B cell (primary cell): ENCODE measurements around the gene CAMK2N1. TPM values are rescaled to one million over a fixed set of nuclear protein-coding genes. Genes with fewer than 3 reads are reported as not detected.

ENCODE experiments used
- ATAC-seq: fragments of 200-7000 bp; cut with Tn5 transposase; one replicate; pipeline ENCODE4 v1.10.0; 2021; ENCODE audit warnings: low read depth, mild to moderate bottlenecking, moderate number of reproducible peaks, moderate library complexity
- CTCF ChIA-PET: fragments of 350-600 bp; sonication (Branson Sonifier 250); formaldehyde crosslinking; loops from one replicate; lab custom pipeline; 2021; ENCODE audit warnings: antibody characterized with exemption, inconsistent platforms; lab: Charles Lee
- POLR2A ChIA-PET: fragments of 350-600 bp; sonication (Branson Sonifier 250); formaldehyde crosslinking; loops from one replicate; lab custom pipeline; 2021; ENCODE audit warnings: antibody characterized with exemption; lab: Charles Lee
- DNase-seq: peaks from one replicate; pipeline ENCODE4 v3.0.0; 2013
- H2AFZ ChIP-seq: 2 replicates; pipeline ENCODE4 v1.6.1; 2012; ENCODE audit warnings: mild to moderate bottlenecking, low read depth, low read length; ENCODE audit not compliant: insufficient read depth, poor library complexity, severe bottlenecking
- H3K27ac ChIP-seq, 2 donors: 1 replicate in 1 of 2; 2 replicates in 1 of 2; pipeline ENCODE4 v1.5.1; 2012 to 2013; ENCODE audit warnings: low read length in 2 of 2, mild to moderate bottlenecking in 2 of 2, moderate library complexity in 1 of 2
- H3K27me3 ChIP-seq, 4 experiments: fragments of 200-600 bp in 1 of 4; sonication (generic) in 1 of 4; replicated peaks in 1 of 4; 1 replicate in 2 of 4; 2 replicates in 2 of 4; pipeline versions ENCODE4 v1.6.1 to v1.7.0; 2013 to 2016; ENCODE audit warnings: low read length in 3 of 4, mild to moderate bottlenecking in 2 of 4, mixed read lengths in 1 of 4, moderate library complexity in 1 of 4; ENCODE audit not compliant: insufficient read depth in 4 of 4, control insufficient read depth in 3 of 4; ENCODE audit errors: control extremely low read depth in 1 of 4
- H3K36me3 ChIP-seq, 2 experiments: replicated peaks in 1 of 2; 1 replicate in 1 of 2; 2 replicates in 1 of 2; pipeline versions ENCODE4 v1.6.1 to v1.7.1; 2013; ENCODE audit warnings: low read length in 1 of 2; ENCODE audit not compliant: insufficient read depth in 2 of 2, control insufficient read depth in 1 of 2; ENCODE audit errors: control extremely low read depth in 1 of 2, extremely low read depth in 1 of 2
- H3K4me1 ChIP-seq, 2 donors: fragments of 200-600 bp in 1 of 2; sonication (generic) in 1 of 2; 1 replicate in 1 of 2; 2 replicates in 1 of 2; pipeline versions ENCODE4 v1.5.1 to v1.6.1; 2013 to 2017; ENCODE audit warnings: low read length in 2 of 2; ENCODE audit not compliant: control insufficient read depth in 2 of 2, insufficient read depth in 2 of 2
- H3K4me2 ChIP-seq: replicated peaks from 2 replicates; pipeline ENCODE3; 2012; ENCODE audit warnings: mild to moderate bottlenecking, low read depth, low read length; ENCODE audit not compliant: poor library complexity, severe bottlenecking
- H3K4me3 ChIP-seq, 5 experiments: fragments of 200-600 bp in 1 of 5; sonication (generic) in 1 of 5; 1 replicate in 3 of 5; 2 replicates in 2 of 5; pipeline versions ENCODE4 v1.5.1 to v1.7.0; 2011 to 2016; ENCODE audit warnings: low read length in 4 of 5, mild to moderate bottlenecking in 4 of 5, low read depth in 2 of 5, control low read depth in 1 of 5, moderate library complexity in 1 of 5; ENCODE audit not compliant: insufficient read depth in 1 of 5; ENCODE audit errors: control extremely low read depth in 1 of 5, extremely low read depth in 1 of 5
- H3K79me2 ChIP-seq: fragments of 200-600 bp; sonication (generic); one replicate; pipeline ENCODE4 v1.6.0; 2016; ENCODE audit warnings: low read length; ENCODE audit not compliant: control insufficient read depth, insufficient read depth
- H3K9ac ChIP-seq: fragments of 200-600 bp; sonication (generic); 2 replicates; pipeline ENCODE4 v1.6.1; 2017; ENCODE audit warnings: mild to moderate bottlenecking, low read length, moderate library complexity
- H3K9me3 ChIP-seq, 3 donors: one replicate each; pipeline versions ENCODE4 v1.6.1 to v1.7.1; 2013; ENCODE audit warnings: low read length in 2 of 3; ENCODE audit not compliant: control insufficient read depth in 2 of 3, insufficient read depth in 1 of 3; ENCODE audit errors: control extremely low read depth in 1 of 3
- H4K20me1 ChIP-seq: 2 replicates; pipeline ENCODE4 v1.6.0; 2012; ENCODE audit warnings: mild to moderate bottlenecking, low read length; ENCODE audit not compliant: insufficient read depth, control insufficient read depth, poor library complexity, severe bottlenecking
- H3K27ac Mint-ChIP-seq: one replicate; pipeline ENCODE4 v1.8.0; 2021; ENCODE audit warnings: mixed read lengths
- H3K27me3 Mint-ChIP-seq: one replicate; pipeline ENCODE4 v1.8.0; 2021; ENCODE audit warnings: mixed read lengths
- H3K4me1 Mint-ChIP-seq: one replicate; pipeline ENCODE4 v1.8.0; 2021; ENCODE audit warnings: mixed read lengths
- H3K4me3 Mint-ChIP-seq: one replicate; pipeline ENCODE4 v1.8.0; 2021; ENCODE audit warnings: mixed read lengths
- H3K9me3 Mint-ChIP-seq: one replicate; pipeline ENCODE4 v1.8.0; 2022; ENCODE audit warnings: mixed read lengths; ENCODE audit not compliant: insufficient read depth
- CTCF ChIP-seq: fragments of 200-600 bp; IDR thresholded peaks from one replicate; pipeline ENCODE4 v1.8.0; 2022; ENCODE audit warnings: antibody characterized with exemption, mild to moderate bottlenecking
- EZH2 ChIP-seq: IDR thresholded peaks from 2 replicates; pipeline ENCODE4 v1.6.1; 2012; ENCODE audit warnings: borderline replicate concordance, low read depth, mild to moderate bottlenecking, moderate library complexity, low read length; ENCODE audit not compliant: insufficient read depth, poor library complexity, severe bottlenecking
- WGBS: methylation state at CpG from one replicate; pipeline ENCODE4 v1.1.5; 2013; ENCODE audit warnings: missing lambda C conversion rate; ENCODE audit not compliant: insufficient coverage; 5-methylcytosine and 5-hydroxymethylcytosine counted together
- intact Hi-C: fragments of 100-400 bp; cut with micrococcal nuclease; formaldehyde crosslinking; loops from one replicate; pipeline ENCODE4 v1.10.0; 2022
- polyA minus RNA-seq: library from RNA; depleted of rRNA, polyadenylated mRNA; stranded (reverse); fragments of >200 nt; gene quantifications from 2 replicates; pipeline ENCODE4 v1.2.3, GENCODE V29; 2012
- polyA plus RNA-seq: library from polyadenylated mRNA; depleted of rRNA; stranded (reverse); fragments of >200 nt; gene quantifications from 2 replicates; pipeline ENCODE4 v1.2.3, GENCODE V29; 2012
- total RNA-seq, 2 donors: library from RNA; stranded (reverse); fragments of 120-200 nt in 1 of 2; gene quantifications; 1 replicate in 1 of 2; 2 replicates in 1 of 2; pipeline versions ENCODE4 v1.2.3 to v1.2.4, GENCODE V29; 2013 to 2022

The CAMK2N1 gene
- total RNA-seq (6.0 and 6.5 TPM in 2 replicates), polyA plus RNA-seq (0.49 and 0.74 TPM in 2 replicates), polyA minus RNA-seq (0.17 and 0.29 TPM in 2 replicates)
- 0.49 TPM for total RNA-seq (2013)

GRCh38 chr1:20485527-20486456 lies at the start of gene CAMK2N1:
TSS of gene CAMK2N1 (minus strand) at chr1:20486210. CDS start at chr1:20485379, 831 bp downstream.
- POLR2A ChIA-PET = interaction anchor here (0.6 to 0.8 kb wide), 4 partner anchors 21 to 1530 kb away, joined by 3 to 15 read pairs (median 6); no protein-coding TSS in a partner anchor
- Histone ChIP-seq H3K4me1 (peaks cover 25 to 27% of the 10 kb centered on the region in 2 donors), H3K9ac (peak within 1 kb of the TSS; percentile 68), H3K36me3 (no peaks in the 10 kb centered on the region), H3K27me3 (peaks cover 0 to 63% (median 24%) of the 10 kb centered on the region in 4 experiments), H2AFZ (peak within 1 kb of the TSS; percentile 92), H3K79me2 (no peaks in the 10 kb centered on the region), H3K4me2 (peak within 1 kb of the TSS; percentile 98), H3K4me3 (peak within 1 kb of the TSS in 4 of 5 experiments; percentile 32 to 67 (median 56)), H4K20me1 (no peaks in the 10 kb centered on the region), H3K9me3 (peaks cover 0 to 9% (median 0%) of the 10 kb centered on the region in 3 donors), H3K27ac (no peak within 1 kb of the TSS)
- H3K4me3 Mint-ChIP-seq = peak within 1 kb of the TSS; percentile 86
- H3K27ac Mint-ChIP-seq = peak within 1 kb of the TSS; percentile 41
- TF ChIP-seq CTCF (no peak), EZH2 (no peak)
- H3K9me3 Mint-ChIP-seq = no peaks in the 10 kb centered on the region
- DNase-seq (peak; percentile 59), ATAC-seq (peak; percentile 58)
- CTCF ChIA-PET = interaction anchor here (3.9 kb wide), 1 partner anchor 8 kb away, joined by 20 read pairs; no protein-coding TSS in a partner anchor
- WGBS = 2% methylated on average over 103 of the region's 104 CpGs
- H3K27me3 Mint-ChIP-seq = peaks cover 63% of the 10 kb centered on the region
- peaks cover 18% of the 10 kb centered on the region for H3K4me1 Mint-ChIP-seq
- intact Hi-C loops = loop anchor here (2.0 kb wide), 1 partner anchor 23 kb away; the partner anchor contains the start of gene MUL1
